Measurements from ENCODE around the gene ASCL2.
"Not testable (repeated sequence)": the region's sequence is repeated elsewhere in the genome, so short reads cannot be mapped to it uniquely, and the experiment has no call there.

The ASCL2 gene

GRCh38 chr11:2298795-2299761, 28.7 kb upstream of the ASCL2 start:
- DNase-seq (ENCODE audit: low read depth in 2 of 2, low spot score in 1 of 2) = no peak

- DNase-seq (ENCODE audit: low read depth in 2 of 2, low spot score in 1 of 2) = no peak
These were observed 27.9 kb upstream of the ASCL2 start for GRCh38 chr11:2298131-2298794.

- no peak for DNase-seq (ENCODE audit: low read depth in 2 of 2, low spot score in 1 of 2)
These were observed 27.2 kb upstream of the ASCL2 start for GRCh38 chr11:2297623-2298030.

- DNase-seq (ENCODE audit: low read depth in 2 of 2, low spot score in 1 of 2) = no peak
These were observed 26.7 kb upstream of the ASCL2 start for GRCh38 chr11:2296913-2297622.

- DNase-seq (ENCODE audit: low read depth in 2 of 2, low spot score in 1 of 2) = no peak
These were observed 25.9 kb upstream of the ASCL2 start for GRCh38 chr11:2295971-2296912.

- DNase-seq (ENCODE audit: low read depth in 2 of 2, low spot score in 1 of 2) = no peak
These were observed 24.5 kb upstream of the ASCL2 start for GRCh38 chr11:2294926-2295290.

GRCh38 chr11:2293984-2294925, 23.9 kb upstream of the ASCL2 start:
- DNase-seq (ENCODE audit: low read depth in 2 of 2, low spot score in 1 of 2) = no peak

GRCh38 chr11:2293531-2293971, 23.2 kb upstream of the ASCL2 start:
- no peak for DNase-seq (ENCODE audit: low read depth in 2 of 2, low spot score in 1 of 2)

GRCh38 chr11:2290351-2290841, 20.0 kb upstream of the ASCL2 start:
- DNase-seq (ENCODE audit: low read depth in 2 of 2, low spot score in 1 of 2) = no peak

- no peak for DNase-seq (ENCODE audit: low read depth in 2 of 2, low spot score in 1 of 2)
These were observed 19.5 kb upstream of the ASCL2 start for GRCh38 chr11:2289859-2290258.

- DNase-seq (ENCODE audit: low read depth in 2 of 2, low spot score in 1 of 2) = no peak
These were observed 19.0 kb upstream of the ASCL2 start for GRCh38 chr11:2289350-2289749.

- no peak for DNase-seq (ENCODE audit: low read depth in 2 of 2, low spot score in 1 of 2)
These were observed 16.7 kb upstream of the ASCL2 start for GRCh38 chr11:2287091-2287490.

GRCh38 chr11:2286350-2286749, 16.0 kb upstream of the ASCL2 start:
- DNase-seq (ENCODE audit: low read depth in 2 of 2, low spot score in 1 of 2) = not testable (repeated sequence)

GRCh38 chr11:2280208-2280607, 9.8 kb upstream of the ASCL2 start:
- DNase-seq (ENCODE audit: low read depth in 2 of 2, low spot score in 1 of 2) = no peak

- no peak for DNase-seq (ENCODE audit: low read depth in 2 of 2, low spot score in 1 of 2)
These were observed 7.6 kb upstream of the ASCL2 start for GRCh38 chr11:2277933-2278523.

- DNase-seq (ENCODE audit: low read depth in 2 of 2, low spot score in 1 of 2) = no peak
These were observed 6.6 kb upstream of the ASCL2 start for GRCh38 chr11:2277008-2277346.

GRCh38 chr11:2276280-2277007, 6.1 kb upstream of the ASCL2 start:
- no peak for DNase-seq (ENCODE audit: low read depth in 2 of 2, low spot score in 1 of 2)

All from stimulated activated CD8-positive, alpha-beta memory T cell treated with anti-CD3 and anti-CD28 coated beads, Interleukin-4, amount 100 ng/mL, for 4 hours (primary cell).